ENCODE measurements around the gene TMEM100.
"Not testable (repeated sequence)": the region's sequence is repeated elsewhere in the genome, so short reads cannot be mapped to it uniquely, and the experiment has no call there.

TMEM100 gene

DNA sequence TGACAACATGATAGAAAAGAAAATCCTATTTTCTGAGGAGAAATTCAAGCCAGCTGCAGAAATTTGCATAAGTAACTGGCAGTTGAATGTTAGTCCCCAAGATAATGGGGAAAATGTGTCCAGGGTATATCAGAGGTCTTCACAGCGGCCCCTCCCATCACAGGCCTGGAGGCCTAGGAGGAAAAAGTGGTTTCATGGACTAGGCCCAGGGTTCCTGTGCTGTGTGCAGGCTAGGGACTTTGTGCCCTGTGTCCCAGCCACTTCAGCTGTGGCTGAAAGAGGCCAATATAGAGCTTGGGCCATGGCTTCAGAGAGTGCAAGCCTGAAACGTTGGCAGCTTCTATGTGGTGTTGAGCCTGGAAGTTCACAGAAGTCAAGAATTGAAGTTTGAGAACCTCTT lies 35.6 kb downstream of the TMEM100 start:
- DNase-seq (ENCODE audit: low spot score), result peak; percentile 4

DNA sequence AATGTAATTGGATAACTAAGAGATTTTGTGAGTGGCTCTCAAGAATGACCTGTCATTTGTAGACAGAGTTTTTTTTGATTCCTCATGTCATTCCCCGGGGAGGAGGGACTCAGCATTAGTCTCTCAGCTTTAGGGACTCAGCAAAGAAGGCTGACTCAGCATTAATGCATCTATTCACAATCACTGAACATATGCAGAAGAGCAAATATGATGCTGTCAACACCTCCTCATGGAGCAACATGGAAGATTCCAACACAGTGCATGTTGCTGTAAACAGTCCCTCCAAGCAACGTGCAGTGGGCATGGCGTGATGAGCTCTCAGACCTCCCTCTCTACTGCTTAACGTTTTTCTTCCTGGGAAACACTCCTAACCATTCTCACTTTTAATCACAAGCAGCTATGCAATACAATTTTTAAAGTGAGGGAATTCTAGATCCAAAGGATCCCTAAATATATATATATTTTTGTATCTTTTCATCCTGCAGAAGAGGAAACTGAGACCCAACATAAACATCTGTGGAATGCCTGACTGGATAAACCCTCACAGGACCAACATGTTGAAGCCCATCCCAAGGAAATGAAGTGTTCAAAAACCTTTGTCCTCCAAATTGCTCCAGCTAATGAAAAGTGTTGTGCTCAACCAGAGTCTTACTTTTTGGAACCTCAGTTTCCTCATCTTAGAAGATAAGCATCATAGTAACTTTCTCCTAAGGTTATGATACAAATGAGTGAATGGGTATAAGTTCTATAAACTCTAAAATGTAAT lies 38.9 kb downstream of the TMEM100 start:
- peak; percentile 14 for DNase-seq (ENCODE audit: low spot score)

- no peak for DNase-seq (ENCODE audit: low spot score)
Observed at GRCh38 chr17:55681342-55681700, 41.3 kb downstream of the TMEM100 start.

DNA sequence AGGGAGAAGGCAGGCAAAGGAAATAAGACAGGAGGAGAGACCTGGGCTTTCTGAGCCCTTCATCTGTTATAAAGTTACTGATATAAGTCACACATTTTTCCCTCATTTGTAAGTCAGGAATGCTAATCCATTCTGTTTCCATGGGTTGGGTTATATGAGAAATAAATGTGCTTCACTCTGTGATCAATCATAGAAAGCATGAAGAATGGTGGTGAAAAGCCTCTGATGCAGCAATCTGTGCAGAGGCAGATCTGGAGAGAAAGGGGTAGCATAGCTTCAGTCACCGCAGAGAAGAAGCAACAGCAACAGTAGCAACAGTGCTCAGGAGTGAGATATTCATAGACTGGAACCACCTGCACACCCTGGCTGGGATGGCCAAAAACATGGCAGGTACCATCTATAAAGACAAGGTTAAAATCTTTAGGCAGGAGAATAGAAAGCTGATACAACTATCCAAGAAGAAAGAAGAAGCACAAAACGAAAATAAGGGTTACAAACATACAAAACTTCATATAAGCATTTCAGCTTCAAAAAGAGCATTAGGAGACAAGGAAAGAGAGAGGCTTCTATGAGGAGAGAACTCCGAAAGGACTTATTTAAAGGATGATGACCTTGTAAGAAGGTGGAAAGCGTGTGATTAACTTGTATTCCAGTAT lies 41.9 kb downstream of the TMEM100 start:
- DNase-seq (ENCODE audit: low spot score), result no peak

DNA sequence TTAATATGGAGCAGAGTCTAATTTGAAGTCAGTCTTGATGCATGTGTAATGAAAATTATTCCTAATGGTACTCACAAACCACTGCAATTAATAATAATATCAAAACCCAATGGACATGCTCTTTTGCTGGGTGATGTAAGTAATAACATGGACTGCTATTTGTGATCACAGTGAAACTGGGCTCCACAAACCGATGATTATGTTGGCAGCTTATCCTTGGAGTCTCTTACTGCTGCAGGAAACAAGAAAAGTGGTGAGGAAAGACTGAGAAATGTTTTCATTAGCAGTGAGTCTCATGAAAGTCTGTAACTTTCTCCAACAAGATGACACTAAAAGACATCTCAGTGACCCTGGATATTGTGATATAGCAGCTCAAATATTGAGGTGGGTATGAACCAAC lies 45.2 kb downstream of the TMEM100 start:
- no peak for DNase-seq (ENCODE audit: low spot score)

GRCh38 chr17:55676274-55676673 lies 46.4 kb downstream of the TMEM100 start:
- no peak for DNase-seq (ENCODE audit: low spot score)

GRCh38 chr17:55673743-55674506 lies 48.7 kb downstream of the TMEM100 start:
- no peak for DNase-seq (ENCODE audit: low spot score)

DNA sequence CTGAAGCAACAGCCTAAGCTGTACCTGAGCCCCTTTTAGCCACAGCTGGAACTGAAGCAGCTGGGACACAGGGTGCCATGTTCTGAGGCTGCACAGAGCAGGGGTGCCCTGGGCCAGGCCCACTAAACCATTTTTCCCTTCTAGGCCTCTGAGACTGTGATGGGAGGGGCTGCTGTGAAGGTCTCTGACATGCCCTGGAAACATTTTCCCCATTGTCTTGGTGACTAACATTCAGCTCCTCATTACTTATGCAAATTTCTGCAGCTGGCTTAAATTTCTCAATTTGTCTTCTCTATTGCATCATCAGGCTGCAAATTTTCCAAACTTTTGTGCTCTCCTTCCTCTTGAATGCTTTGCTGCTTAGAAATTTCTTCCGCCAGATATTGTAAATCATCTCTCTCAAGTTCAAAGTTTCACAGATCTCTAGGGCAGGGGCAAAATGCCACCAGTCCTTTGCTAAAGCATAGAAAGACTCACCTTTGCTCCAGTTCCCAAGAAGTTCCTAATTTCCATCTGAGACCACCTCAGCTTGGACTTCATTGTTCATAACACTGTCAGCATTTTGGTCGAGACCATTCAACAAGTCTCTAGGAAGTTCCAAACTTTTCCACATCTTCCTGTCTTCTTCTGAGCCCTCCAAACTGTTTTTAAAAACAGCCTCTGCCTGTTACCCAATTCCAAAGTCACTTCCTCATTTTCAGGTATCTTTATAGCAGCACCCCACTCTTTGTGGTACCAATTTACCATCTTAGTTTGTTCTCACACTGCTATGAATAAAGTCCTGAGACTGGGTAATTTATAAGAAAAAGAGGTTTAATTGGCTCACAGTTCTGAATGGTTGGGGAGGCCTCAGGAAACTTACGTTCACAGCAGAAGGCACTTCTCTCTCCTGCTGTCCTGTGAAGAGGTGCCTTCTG lies 49.8 kb downstream of the TMEM100 start:
- no peak for DNase-seq (ENCODE audit: low spot score)

GRCh38 chr17:55672010-55672409 lies 50.7 kb downstream of the TMEM100 start:
- not testable (repeated sequence) for DNase-seq (ENCODE audit: low spot score)
